ENCODE measurements around the gene ZNF592.
"Not testable (repeated sequence)": the region's sequence is repeated elsewhere in the genome, so short reads cannot be mapped to it uniquely, and the experiment has no call there.

ZNF592 gene

GRCh38 chr15:84741121-84741520, 7.3 kb upstream of the ZNF592 start:
- DNase-seq (ENCODE audit: low spot score): no peak

DNA sequence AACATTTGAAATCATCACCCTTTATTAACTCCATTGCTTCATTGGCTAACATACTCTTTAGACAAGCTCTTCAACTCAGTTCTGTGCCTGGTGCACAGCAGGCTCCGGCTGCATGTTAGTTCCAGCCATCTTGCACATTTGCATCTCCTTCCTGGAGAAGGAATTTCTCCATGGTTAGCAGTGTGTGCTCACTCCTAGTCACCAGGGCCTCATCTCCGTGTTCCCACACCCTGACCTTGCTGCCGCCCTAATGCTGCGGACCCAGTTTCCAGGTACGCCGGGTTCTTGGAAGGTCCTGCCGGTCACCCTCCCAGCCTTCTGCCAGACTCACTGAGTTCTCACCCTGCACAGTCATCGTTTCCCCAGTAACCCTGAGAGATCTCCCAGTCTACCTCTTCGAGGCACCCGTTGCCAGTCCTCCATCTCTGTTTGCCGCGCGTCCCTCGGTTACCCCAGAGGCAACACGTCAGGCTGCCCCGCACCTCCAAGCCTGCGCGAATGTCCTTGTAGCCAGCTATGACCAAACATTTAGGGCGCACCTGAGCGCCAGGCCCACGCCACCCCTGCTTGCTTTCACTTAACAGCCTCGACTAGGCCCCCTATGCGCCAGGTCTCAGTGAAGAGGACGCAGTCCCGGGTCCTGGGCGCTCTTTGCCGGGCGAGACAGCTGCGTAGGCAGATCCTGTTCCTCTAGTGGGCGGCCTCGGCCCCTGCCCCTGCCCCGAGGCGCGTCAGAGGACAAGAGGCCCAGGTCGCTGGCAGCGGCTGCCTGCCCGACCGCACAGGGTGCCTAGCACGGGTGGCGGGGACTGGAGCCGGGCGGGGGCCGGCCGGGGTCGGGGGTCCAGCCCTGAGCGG, 747 bp upstream of the ZNF592 start:
- peak; percentile 78 for DNase-seq (ENCODE audit: low spot score)

GRCh38 chr15:84749111-84749991, 959 bp downstream of the ZNF592 start:
- DNase-seq (ENCODE audit: low spot score): peak; percentile 17

GRCh38 chr15:84750583-84751092, 2.2 kb downstream of the ZNF592 start:
- no peak for DNase-seq (ENCODE audit: low spot score)

GRCh38 chr15:84751721-84752120, 3.3 kb downstream of the ZNF592 start:
- DNase-seq (ENCODE audit: low spot score): not testable (repeated sequence)

GRCh38 chr15:84752195-84752594, 3.8 kb downstream of the ZNF592 start:
- no peak for DNase-seq (ENCODE audit: low spot score)

DNA sequence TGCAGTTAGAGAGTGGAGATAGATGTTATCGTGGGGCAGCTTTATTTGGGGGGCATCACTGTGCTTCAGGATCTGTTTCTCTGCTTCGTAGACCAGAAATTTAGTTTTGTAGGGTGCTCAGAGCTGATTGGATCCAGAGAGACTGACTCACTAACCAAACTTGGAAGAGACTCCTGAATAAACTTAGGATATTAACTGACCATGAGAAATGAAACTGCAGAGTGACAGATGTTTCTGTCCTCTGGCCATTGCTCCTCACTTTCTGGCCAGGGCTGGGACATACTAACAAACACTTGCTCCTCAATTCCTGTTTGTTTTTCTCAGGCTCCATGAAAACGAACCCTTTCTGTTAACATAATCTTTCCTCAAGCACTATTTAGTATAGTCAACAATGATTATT, 4.3 kb downstream of the ZNF592 start:
- no peak for DNase-seq (ENCODE audit: low spot score)

- DNase-seq (ENCODE audit: low spot score): not testable (repeated sequence)
Measured at GRCh38 chr15:84754889-84755288, 6.5 kb downstream of the ZNF592 start.

GRCh38 chr15:84755736-84756527, 7.5 kb downstream of the ZNF592 start:
- no peak for DNase-seq (ENCODE audit: low spot score)

GRCh38 chr15:84759018-84759417, 10.6 kb downstream of the ZNF592 start:
- no peak for DNase-seq (ENCODE audit: low spot score)

DNA sequence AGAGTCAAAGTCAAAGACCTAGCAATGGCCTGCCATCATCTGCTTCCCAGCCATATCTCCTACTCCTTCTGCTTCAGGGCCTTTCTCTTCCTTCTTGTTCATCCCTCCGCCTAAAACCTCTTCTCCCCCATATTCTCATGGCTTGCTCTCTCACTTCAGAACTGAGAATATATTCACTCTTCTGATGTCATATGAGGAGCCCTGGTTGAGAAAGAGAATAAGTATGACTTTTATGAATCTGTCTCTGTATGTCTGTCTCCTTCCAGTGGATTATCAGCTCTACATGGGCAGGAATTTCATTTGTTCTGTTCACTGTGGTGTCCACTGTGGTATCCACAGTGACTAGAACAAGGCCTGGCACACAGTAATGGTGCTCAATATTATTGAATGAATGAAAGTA, 11.8 kb downstream of the ZNF592 start:
- DNase-seq (ENCODE audit: low spot score): no peak

GRCh38 chr15:84761607-84762131, 13.3 kb downstream of the ZNF592 start:
- no peak for DNase-seq (ENCODE audit: low spot score)

DNA sequence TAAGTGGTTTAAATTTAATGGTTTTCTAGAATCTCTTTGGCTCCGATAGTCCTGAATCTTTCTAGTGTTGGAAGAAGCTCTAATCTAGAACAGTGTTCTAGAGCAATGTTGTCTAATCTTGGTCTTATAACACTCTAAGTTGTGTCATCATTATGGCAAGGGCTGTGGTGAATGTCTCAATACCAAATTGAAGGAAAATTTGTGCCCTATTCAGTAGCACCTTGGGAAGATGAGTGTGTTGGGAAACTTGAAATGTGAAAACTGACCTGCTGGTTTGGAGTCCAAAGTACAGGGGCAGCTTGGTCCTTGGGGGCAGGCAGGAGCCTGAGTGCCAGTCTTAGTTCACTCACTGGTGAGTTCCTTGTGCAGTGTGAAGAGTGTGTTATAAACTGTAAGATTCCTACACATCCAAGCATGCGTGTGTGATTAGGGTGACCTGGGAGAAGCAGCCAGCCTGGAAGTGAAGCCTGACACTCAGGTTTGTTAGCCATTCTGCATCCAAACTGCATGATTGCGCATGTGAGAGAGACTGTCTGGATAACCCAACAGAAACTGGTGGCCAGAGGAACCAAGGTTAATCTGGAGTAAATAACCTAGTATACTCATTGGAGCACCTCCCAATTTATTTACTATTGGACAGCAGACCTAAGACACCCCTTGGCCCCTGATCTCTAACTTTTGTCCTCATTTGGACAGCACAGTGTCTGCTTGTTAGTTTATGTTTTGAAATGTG, 14.6 kb downstream of the ZNF592 start:
- no peak for DNase-seq (ENCODE audit: low spot score)

DNA sequence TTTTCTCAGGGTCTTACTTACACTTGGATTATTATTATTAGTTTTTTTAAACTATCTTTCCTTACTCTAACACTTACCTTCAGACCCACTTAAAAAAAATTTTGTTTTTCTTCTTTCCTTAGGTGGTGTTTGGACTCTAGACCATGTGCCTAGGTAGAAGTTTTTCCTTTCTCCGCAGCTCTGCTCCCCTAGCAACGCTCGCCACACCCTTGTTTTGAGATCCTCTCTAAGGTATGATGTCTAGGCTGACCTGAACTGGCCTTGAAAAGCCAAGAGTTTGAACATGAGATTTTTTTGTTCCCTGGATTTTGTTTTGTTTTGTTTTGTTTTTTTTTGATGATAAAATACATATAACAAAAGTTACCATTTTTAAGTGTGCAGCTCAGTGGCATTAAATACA, 16.2 kb downstream of the ZNF592 start:
- DNase-seq (ENCODE audit: low spot score): no peak

DNA sequence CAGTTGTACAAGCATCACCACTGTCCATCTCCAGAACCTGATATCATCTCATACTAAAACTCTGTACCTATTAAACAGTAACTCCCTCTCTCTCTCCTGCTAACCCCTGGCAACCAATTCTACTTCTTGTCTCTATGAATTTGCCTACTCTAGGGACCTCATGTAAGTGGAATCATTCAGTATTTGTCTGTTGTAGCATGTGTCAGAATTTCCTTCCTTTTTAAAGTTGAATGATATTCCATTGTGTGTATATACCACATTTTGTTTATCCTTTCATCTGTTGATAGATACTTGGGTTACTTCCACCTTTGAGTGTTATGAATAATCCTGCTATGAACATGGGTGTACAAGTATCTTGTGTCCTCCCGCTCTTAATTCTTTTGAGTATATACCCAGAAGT, 16.6 kb downstream of the ZNF592 start:
- no peak for DNase-seq (ENCODE audit: low spot score)

- no peak for DNase-seq (ENCODE audit: low spot score)
Measured at GRCh38 chr15:84765675-84766074, 17.3 kb downstream of the ZNF592 start.

- DNase-seq (ENCODE audit: low spot score): no peak
Measured at GRCh38 chr15:84766461-84767035, 18.2 kb downstream of the ZNF592 start.

DNA sequence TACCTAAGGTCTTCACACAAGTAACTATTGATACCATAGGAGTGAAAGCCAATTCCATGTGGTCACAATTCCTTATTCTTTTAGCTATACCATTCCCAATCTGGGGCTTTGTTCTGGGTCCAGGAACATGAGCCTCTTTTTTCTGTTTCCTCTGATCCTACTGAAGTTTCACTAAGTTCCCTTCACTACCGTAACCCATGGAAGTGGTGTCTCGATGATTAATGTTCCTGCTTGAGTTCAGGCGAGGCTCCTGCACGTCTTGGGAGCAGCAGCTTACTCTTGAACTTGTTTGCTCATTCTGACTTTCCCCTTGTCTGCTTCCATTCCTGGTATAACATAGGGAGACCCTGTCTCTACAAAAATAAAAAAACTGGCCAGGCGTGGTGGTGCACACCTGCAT, 23.6 kb downstream of the ZNF592 start:
- no peak for DNase-seq (ENCODE audit: low spot score)

DNA sequence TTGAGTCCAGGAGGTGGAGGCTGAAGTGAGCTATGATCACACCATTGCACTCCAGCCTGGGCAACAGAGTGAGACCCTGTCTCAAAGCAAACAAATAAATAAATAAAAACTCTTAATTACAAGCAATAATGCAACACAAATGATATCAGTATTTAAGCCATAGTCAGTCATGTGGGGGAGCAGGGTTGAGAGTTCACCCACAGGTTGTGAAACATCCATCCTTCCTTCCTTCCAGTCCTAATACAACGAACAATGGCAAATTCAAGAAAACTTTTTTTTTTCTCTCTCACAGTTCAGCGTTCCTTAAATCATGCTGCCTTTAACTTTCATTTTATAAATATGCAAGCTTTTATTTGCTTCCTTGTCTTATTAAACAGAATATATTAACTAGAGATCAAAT, 24.1 kb downstream of the ZNF592 start:
- no peak for DNase-seq (ENCODE audit: low spot score)

DNA sequence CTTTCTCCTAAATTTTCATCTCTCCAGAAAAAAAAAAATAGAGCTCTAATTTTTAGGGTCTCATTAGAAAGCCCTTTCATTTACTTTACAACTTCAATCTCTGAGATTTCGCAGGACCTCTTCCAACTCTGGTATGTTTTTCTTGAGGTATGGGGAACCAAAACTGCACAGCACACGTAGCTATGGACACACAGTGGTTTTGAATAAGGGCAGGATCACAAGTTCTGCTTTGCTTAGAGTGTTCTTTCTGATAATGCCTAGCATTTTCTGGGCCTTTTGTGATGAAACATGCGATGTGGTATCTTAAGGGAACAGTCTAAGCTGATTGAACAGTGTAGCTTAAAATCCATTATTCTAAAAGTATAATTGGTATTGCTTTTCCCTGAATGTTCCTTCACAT, 25.3 kb downstream of the ZNF592 start:
- DNase-seq (ENCODE audit: low spot score): no peak
